GM12865 (cell line): ENCODE measurements around the gene S100Z.

Experiments
- DNase-seq: peaks from one replicate; pipeline ENCODE4 v3.0.0; 2010; ENCODE audit warnings: low read depth
- H3K4me3 ChIP-seq: 2 replicates; pipeline ENCODE4 v1.5.1; 2011; ENCODE audit warnings: mild to moderate bottlenecking, low read depth, low read length, control low read depth
- TF ChIP-seq, protein P1 (sequence below): IDR thresholded peaks from 2 replicates; pipeline ENCODE4 v1.5.1; 2011; ENCODE audit warnings: low read length, control low read depth, low read depth, inconsistent platforms; ENCODE audit not compliant: insufficient read depth; ENCODE audit errors: missing control alignments

Gene S100Z

DNA sequence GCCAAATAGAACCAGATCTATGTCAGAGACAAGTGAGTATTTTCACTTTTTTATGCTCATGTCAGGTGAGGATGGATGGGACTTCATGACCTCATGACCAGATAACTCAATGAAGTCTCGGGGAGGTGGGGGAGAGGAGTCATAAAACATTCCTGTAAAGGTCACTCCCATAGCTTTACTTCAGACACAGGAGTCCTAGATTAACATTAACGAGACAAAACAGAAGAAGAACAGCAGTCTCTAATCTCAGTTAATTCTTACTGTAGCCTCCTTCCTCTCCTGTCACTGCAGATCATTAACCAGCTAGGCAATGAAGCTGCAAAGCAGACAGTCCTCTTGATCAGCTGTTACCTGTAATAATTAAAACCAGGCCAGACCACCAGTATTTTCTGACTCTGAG lies 114.2 kb downstream of the S100Z start:
- TF ChIP-seq, protein P1, sequence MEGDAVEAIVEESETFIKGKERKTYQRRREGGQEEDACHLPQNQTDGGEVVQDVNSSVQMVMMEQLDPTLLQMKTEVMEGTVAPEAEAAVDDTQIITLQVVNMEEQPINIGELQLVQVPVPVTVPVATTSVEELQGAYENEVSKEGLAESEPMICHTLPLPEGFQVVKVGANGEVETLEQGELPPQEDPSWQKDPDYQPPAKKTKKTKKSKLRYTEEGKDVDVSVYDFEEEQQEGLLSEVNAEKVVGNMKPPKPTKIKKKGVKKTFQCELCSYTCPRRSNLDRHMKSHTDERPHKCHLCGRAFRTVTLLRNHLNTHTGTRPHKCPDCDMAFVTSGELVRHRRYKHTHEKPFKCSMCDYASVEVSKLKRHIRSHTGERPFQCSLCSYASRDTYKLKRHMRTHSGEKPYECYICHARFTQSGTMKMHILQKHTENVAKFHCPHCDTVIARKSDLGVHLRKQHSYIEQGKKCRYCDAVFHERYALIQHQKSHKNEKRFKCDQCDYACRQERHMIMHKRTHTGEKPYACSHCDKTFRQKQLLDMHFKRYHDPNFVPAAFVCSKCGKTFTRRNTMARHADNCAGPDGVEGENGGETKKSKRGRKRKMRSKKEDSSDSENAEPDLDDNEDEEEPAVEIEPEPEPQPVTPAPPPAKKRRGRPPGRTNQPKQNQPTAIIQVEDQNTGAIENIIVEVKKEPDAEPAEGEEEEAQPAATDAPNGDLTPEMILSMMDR = no peak
- no peak overlapping the region for H3K4me3 ChIP-seq
- DNase-seq = no peak
